Measurements from ENCODE around the gene KIF3A. TPM values are rescaled to one million over a fixed set of nuclear protein-coding genes. Genes with fewer than 3 reads are reported as not detected.

KIF3A gene
- polyA plus RNA-seq, 1 of the 3 experiments (the other 2 are of a cell fraction): 5.1 TPM

DNA sequence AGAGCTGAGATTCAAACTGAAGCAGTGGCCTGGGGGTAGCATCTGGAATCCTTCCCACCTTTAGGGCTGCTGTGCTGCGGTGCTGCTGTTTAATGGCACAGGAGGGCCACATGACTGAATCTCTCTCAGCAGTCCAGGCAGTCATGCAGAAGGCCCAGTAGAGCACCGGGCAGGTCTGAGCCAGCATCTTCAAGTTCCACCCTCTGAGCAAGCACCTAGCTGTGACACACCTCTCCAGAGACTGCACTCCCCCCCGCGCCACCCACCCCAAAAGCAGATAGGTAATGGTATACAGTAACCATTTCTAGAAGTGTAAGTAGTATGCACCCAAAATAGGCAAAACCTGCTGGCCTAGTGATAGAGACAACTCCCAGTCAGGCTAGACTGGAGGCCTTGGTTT lies 55.4 kb downstream of the KIF3A start (continued):
- TF ChIP-seq ZBTB33 (IDR thresholded peaks at IDR 0.05; ENCODE audit: borderline replicate concordance, low read depth): no peak
- no peak for TF ChIP-seq PBX3 (IDR thresholded peaks at IDR 0.05)
- no peak for TF ChIP-seq RCOR1 (IDR thresholded peaks at IDR 0.05; ENCODE audit: low read length)

DNA sequence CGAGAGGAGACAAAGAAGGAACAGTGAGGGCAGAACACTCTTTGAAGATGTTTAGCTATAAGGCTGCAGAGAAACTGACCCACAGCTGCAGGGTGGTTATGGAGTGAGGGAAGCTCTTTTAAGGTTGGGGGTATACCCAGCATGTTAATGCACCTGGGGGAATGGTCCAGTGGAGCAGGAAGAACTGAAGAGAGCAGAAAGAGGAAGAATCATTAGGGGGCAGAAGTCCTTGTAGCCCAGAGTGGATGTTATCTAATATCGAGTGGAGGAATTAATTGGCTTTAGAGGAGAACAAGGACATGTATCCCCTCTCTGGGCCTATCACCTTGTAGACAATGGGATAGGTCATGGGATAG lies 55.9 kb downstream of the KIF3A start:
- Histone ChIP-seq H3F3A (replicated peaks; ENCODE audit: insufficient read depth) (peaks cover 13% of the 10 kb centered on the region), H3K36me3 (replicated peaks in 1 of 2; ENCODE audit: control insufficient read depth in 1 of 2, insufficient read depth in 2 of 2, low read length in 1 of 2) (no peaks in the 10 kb centered on the region), H3K4me1 (ENCODE audit: control insufficient read depth in 1 of 2, insufficient read depth in 2 of 2, low read depth in 1 of 2, low read length in 1 of 2) (peaks cover 0 to 16% of the 10 kb centered on the region in 2 experiments; a peak in 2 of 4 replicates), H3K27ac (ENCODE audit: low read depth in 2 of 2, low read length in 1 of 2) (no peak overlapping the region), H3K9ac (no peak overlapping the region), H3K9me3 (no peaks in the 10 kb centered on the region), H3K4me3 (ENCODE audit: low read depth in 2 of 2, low read length in 1 of 2) (no peak overlapping the region), H3K27me3 (ENCODE audit: insufficient read depth) (no peaks in the 10 kb centered on the region), H2AFZ (ENCODE audit: low read depth) (no peak overlapping the region), H3K9me2 (no peaks in the 10 kb centered on the region), H4K20me1 (ENCODE audit: insufficient read depth) (no peaks in the 10 kb centered on the region), H3K4me2 (no peak overlapping the region), H3K79me2 (ENCODE audit: insufficient read depth) (no peaks in the 10 kb centered on the region)
- no peak for TF ChIP-seq SMC3 (IDR thresholded peaks at IDR 0.05; ENCODE audit: low read depth, low read length)
- TF ChIP-seq TCF12 (IDR thresholded peaks at IDR 0.05): no peak
- TF ChIP-seq EZH2phosphoT487 (IDR thresholded peaks at IDR 0.05; ENCODE audit: borderline replicate concordance, low read depth): no peak
- TF ChIP-seq PBX3 (IDR thresholded peaks at IDR 0.05): no peak
- no peak for TF ChIP-seq NRF1 (IDR thresholded peaks at IDR 0.05; ENCODE audit: low read depth, low read length)
- TF ChIP-seq, protein P1, sequence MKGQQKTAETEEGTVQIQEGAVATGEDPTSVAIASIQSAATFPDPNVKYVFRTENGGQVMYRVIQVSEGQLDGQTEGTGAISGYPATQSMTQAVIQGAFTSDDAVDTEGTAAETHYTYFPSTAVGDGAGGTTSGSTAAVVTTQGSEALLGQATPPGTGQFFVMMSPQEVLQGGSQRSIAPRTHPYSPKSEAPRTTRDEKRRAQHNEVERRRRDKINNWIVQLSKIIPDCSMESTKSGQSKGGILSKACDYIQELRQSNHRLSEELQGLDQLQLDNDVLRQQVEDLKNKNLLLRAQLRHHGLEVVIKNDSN (IDR thresholded peaks at IDR 0.05; ENCODE audit: borderline replicate concordance, low read depth): no peak
- TF ChIP-seq EP300 (IDR thresholded peaks at IDR 0.05; ENCODE audit: borderline replicate concordance in 1 of 2, low read depth in 1 of 2, low read length in 1 of 2): no peak
- no peak for TF ChIP-seq POLR2AphosphoS5 (IDR thresholded peaks at IDR 0.05; ENCODE audit: low read depth, low read length)
- no peak for TF ChIP-seq FOSL2 (IDR thresholded peaks at IDR 0.05; ENCODE audit: borderline replicate concordance, low read depth)
- no peak for TF ChIP-seq RCOR1 (IDR thresholded peaks at IDR 0.05; ENCODE audit: low read length)
- no peak for TF ChIP-seq TAF1 (IDR thresholded peaks at IDR 0.05; ENCODE audit: borderline replicate concordance, low read depth, low read length)
- TF ChIP-seq NFIC (IDR thresholded peaks at IDR 0.05; ENCODE audit: borderline replicate concordance): no peak
- no peak for TF ChIP-seq TEAD4 (IDR thresholded peaks at IDR 0.05; ENCODE audit: borderline replicate concordance, insufficient read depth)
- TF ChIP-seq MEF2A (IDR thresholded peaks at IDR 0.05; ENCODE audit: borderline replicate concordance, low read depth): no peak
- POLR2A ChIA-PET: no interaction called here
- DNase-seq: no peak
- CTCF ChIA-PET: interaction anchor here (0.8 to 1.2 kb wide), 2 partner anchors 155 to 181 kb away, joined by 3 read pairs; no protein-coding TSS in a partner anchor
- WGBS (ENCODE audit: low lambda C conversion rate): 77% methylated on average over 2 of the region's 2 CpGs

Data from SK-N-SH (cell line).